ENCODE results near the gene PFKP. TPM values are rescaled to one million over a fixed set of nuclear protein-coding genes. Genes with fewer than 3 reads are reported as not detected.

Gene PFKP
- total RNA-seq, 1 donor from 2014 or later: 55.2 TPM

DNA sequence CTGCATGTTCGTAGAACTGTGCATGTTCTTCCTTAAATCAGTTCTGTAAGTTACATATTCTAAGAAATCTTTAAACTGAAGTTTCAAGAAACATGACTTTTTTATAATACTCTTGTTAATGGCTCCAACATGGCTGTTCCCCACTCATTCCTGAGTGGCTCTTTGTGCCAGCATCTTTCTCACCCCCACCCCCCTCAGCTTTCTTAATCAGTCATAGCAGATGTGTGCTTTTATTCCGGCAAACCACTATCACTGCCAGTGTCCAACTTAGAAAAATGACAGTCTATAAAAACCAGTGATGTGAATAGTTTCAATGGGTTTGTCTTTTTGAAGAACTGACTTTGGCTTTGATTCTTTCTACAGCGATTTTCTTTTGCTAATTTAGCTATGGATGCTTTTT, 67.7 kb downstream of the PFKP start:
- peaks cover 38% of the 10 kb centered on the region for H3K36me3 Mint-ChIP-seq
- no peaks in the 10 kb centered on the region for H4K20me1 ChIP-seq (ENCODE audit: low read depth)
- no peaks in the 10 kb centered on the region for H3K4me1 Mint-ChIP-seq
- no peaks in the 10 kb centered on the region for H3K27me3 ChIP-seq
- no peak overlapping the region for H3K9ac ChIP-seq
- H3K27ac ChIP-seq: no peak overlapping the region
- TF ChIP-seq EZH2phosphoT487 (IDR thresholded peaks at IDR 0.05): no peak
- TF ChIP-seq, protein P1, sequence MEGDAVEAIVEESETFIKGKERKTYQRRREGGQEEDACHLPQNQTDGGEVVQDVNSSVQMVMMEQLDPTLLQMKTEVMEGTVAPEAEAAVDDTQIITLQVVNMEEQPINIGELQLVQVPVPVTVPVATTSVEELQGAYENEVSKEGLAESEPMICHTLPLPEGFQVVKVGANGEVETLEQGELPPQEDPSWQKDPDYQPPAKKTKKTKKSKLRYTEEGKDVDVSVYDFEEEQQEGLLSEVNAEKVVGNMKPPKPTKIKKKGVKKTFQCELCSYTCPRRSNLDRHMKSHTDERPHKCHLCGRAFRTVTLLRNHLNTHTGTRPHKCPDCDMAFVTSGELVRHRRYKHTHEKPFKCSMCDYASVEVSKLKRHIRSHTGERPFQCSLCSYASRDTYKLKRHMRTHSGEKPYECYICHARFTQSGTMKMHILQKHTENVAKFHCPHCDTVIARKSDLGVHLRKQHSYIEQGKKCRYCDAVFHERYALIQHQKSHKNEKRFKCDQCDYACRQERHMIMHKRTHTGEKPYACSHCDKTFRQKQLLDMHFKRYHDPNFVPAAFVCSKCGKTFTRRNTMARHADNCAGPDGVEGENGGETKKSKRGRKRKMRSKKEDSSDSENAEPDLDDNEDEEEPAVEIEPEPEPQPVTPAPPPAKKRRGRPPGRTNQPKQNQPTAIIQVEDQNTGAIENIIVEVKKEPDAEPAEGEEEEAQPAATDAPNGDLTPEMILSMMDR (IDR thresholded peaks at IDR 0.05): no peak
- TF ChIP-seq EZH2 (IDR thresholded peaks at IDR 0.05): no peak
- no peaks in the 10 kb centered on the region for H3K36me3 ChIP-seq
- H3K4me3 Mint-ChIP-seq: no peak overlapping the region
- no peak overlapping the region for H2AFZ ChIP-seq (replicated peaks)
- H3K4me3 ChIP-seq: no peak overlapping the region
- H3K9me3 ChIP-seq (ENCODE audit: low read depth): no peaks in the 10 kb centered on the region
- DNase-seq (ENCODE audit: low spot score): no peak
- no peak overlapping the region for H3K27ac Mint-ChIP-seq
- H3K9me3 Mint-ChIP-seq: no peaks in the 10 kb centered on the region
- no peaks in the 10 kb centered on the region for H3F3A ChIP-seq (ENCODE audit: low read depth)
- no peaks in the 10 kb centered on the region for H3K79me2 ChIP-seq (ENCODE audit: low read depth)
- no peaks in the 10 kb centered on the region for H3K4me1 ChIP-seq
- no peaks in the 10 kb centered on the region for H3K27me3 Mint-ChIP-seq (ENCODE audit: insufficient read depth, low read depth)
- no peak overlapping the region for H3K4me2 ChIP-seq

DNA sequence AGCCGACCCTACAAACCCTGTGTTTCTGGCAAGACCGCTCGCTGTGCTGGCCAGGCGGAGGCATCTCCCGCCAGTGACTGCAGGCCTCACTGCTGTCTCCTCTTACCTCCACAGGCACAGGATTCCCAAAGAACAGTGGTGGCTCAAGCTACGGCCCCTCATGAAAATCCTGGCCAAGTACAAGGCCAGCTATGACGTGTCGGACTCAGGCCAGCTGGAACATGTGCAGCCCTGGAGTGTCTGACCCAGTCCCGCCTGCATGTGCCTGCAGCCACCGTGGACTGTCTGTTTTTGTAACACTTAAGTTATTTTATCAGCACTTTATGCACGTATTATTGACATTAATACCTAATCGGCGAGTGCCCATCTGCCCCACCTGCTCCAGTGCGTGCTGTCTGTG, 69.0 kb downstream of the PFKP start:
- Histone ChIP-seq H3K4me3 (no peak overlapping the region), H3K79me2 (ENCODE audit: low read depth) (no peaks in the 10 kb centered on the region), H4K20me1 (ENCODE audit: low read depth) (no peaks in the 10 kb centered on the region), H3K9me3 (ENCODE audit: low read depth) (no peaks in the 10 kb centered on the region), H3K36me3 (no peaks in the 10 kb centered on the region), H3F3A (ENCODE audit: low read depth) (no peaks in the 10 kb centered on the region), H2AFZ (replicated peaks) (no peak overlapping the region), H3K4me2 (no peak overlapping the region), H3K27ac (no peak overlapping the region), H3K27me3 (no peaks in the 10 kb centered on the region), H3K4me1 (no peaks in the 10 kb centered on the region), H3K9ac (no peak overlapping the region)
- H3K4me3 Mint-ChIP-seq: no peak overlapping the region
- no peak for DNase-seq (ENCODE audit: low spot score)
- H3K9me3 Mint-ChIP-seq: no peaks in the 10 kb centered on the region
- no peak overlapping the region for H3K27ac Mint-ChIP-seq
- H3K36me3 Mint-ChIP-seq: peaks cover 38% of the 10 kb centered on the region
- H3K4me1 Mint-ChIP-seq: no peaks in the 10 kb centered on the region
- H3K27me3 Mint-ChIP-seq (ENCODE audit: insufficient read depth, low read depth): no peaks in the 10 kb centered on the region
- TF ChIP-seq, protein P1 (IDR thresholded peaks at IDR 0.05): no peak
- TF ChIP-seq EZH2phosphoT487 (IDR thresholded peaks at IDR 0.05): no peak
- TF ChIP-seq EZH2 (IDR thresholded peaks at IDR 0.05): no peak

DNA sequence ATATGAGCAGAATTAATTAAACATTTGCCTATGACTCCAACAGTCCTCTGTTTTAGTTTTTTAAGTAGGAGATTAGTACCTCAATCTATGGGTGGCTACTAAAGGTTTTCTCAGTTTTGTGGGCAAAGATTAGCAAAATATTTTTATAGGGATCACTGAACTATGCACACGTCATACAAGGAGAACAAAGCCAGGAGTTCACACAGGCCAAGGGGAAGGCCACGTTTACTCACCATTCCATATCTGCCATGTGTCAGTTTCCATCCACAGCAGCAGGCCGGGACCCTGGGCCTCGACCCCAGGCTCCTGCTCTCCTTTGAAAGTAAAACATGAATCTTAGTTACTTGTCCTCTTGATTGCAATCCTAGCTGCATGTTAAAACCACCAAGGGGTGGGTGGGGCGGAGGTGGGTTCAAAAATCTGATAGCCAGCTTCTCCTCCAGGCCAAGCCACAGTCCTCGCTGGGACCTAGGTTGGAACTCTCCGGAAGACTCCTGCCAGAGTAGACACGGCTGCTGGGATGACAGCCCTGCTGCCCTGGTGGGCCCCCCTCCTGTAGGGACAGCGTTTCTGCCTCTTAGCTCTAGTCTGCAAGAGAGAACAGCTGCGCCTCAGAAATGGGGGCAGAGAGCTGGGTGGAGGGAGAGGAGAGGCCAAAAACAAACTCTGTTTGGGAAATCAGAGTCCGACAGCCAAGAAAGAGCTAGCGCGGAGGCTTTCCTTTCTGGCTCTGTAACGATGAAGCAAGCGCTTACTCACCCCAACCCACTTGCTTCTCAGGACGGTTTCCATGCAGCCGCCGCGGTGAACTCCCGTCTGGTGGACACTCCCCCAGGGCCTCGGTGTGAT, 69.6 kb downstream of the PFKP start:
- Mint-ChIP-seq H3K27ac (no peak overlapping the region), H3K27me3 (ENCODE audit: insufficient read depth, low read depth) (no peaks in the 10 kb centered on the region), H3K9me3 (no peaks in the 10 kb centered on the region), H3K36me3 (peaks cover 38% of the 10 kb centered on the region), H3K4me1 (no peaks in the 10 kb centered on the region), H3K4me3 (no peak overlapping the region)
- no peak overlapping the region for H3K9ac ChIP-seq
- no peaks in the 10 kb centered on the region for H3F3A ChIP-seq (ENCODE audit: low read depth)
- H3K27me3 ChIP-seq: no peaks in the 10 kb centered on the region
- H3K36me3 ChIP-seq: no peaks in the 10 kb centered on the region
- H3K9me3 ChIP-seq (ENCODE audit: low read depth): no peaks in the 10 kb centered on the region
- H2AFZ ChIP-seq (replicated peaks): no peak overlapping the region
- no peak for DNase-seq (ENCODE audit: low spot score)
- no peak overlapping the region for H3K4me3 ChIP-seq
- no peaks in the 10 kb centered on the region for H3K4me1 ChIP-seq
- TF ChIP-seq EZH2phosphoT487 (IDR thresholded peaks at IDR 0.05) (no peak), EZH2 (IDR thresholded peaks at IDR 0.05) (no peak)
- TF ChIP-seq, protein P1 (IDR thresholded peaks at IDR 0.05): no peak
- H3K27ac ChIP-seq: no peak overlapping the region
- no peaks in the 10 kb centered on the region for H4K20me1 ChIP-seq (ENCODE audit: low read depth)
- no peak overlapping the region for H3K4me2 ChIP-seq
- H3K79me2 ChIP-seq (ENCODE audit: low read depth): no peaks in the 10 kb centered on the region

Measured in neural progenitor cell (in vitro differentiated cells).